GM23338 (cell line): Measurements from ENCODE around the gene TRIM39. TPM values are rescaled to one million over a fixed set of nuclear protein-coding genes. Genes with fewer than 3 reads are reported as not detected.

Experiments used
- ATAC-seq: fragments of 200-7000 bp; cut with Tn5 transposase; 3 replicates; pipeline ENCODE4 v1.9.1; 2020
- DNase-seq: peaks from one replicate; pipeline ENCODE4 v3.0.0-alpha.2; 2015; ENCODE audit warnings: low spot score
- H2AFZ ChIP-seq: fragments of 200-600 bp; sonication (generic); 2 replicates; pipeline ENCODE4 v1.8.0; 2016; ENCODE audit warnings: antibody characterized with exemption, mild to moderate bottlenecking, moderate library complexity
- H3F3A ChIP-seq: fragments of 200-600 bp; sonication (generic); replicated peaks from 2 replicates; pipeline ENCODE4 v1.8.0; 2017; ENCODE audit warnings: antibody characterized with exemption, mixed run types, low read depth
- H3K27ac ChIP-seq: fragments of 200-600 bp; sonication (generic); 2 replicates; pipeline ENCODE4 v1.6.1; 2016; ENCODE audit warnings: low read depth
- H3K27me3 ChIP-seq: fragments of 200-600 bp; sonication (generic); 2 replicates; pipeline ENCODE4 v1.8.0; 2016; ENCODE audit warnings: mild to moderate bottlenecking, mixed run types, moderate library complexity; ENCODE audit not compliant: insufficient read depth
- H3K36me3 ChIP-seq: fragments of 200-600 bp; sonication (generic); 2 replicates; pipeline ENCODE4 v1.8.0; 2016; ENCODE audit warnings: mild to moderate bottlenecking; ENCODE audit not compliant: insufficient read depth
- H3K4me1 ChIP-seq: fragments of 200-600 bp; sonication (generic); 2 replicates; pipeline ENCODE4 v1.8.0; 2016; ENCODE audit warnings: mild to moderate bottlenecking, moderate library complexity; ENCODE audit not compliant: insufficient read depth
- H3K4me2 ChIP-seq: fragments of 200-600 bp; sonication (generic); 2 replicates; pipeline ENCODE4 v1.7.1; 2017; ENCODE audit warnings: mixed run types
- H3K4me3 ChIP-seq: fragments of 200-600 bp; sonication (generic); 2 replicates; pipeline ENCODE4 v1.6.1; 2016; ENCODE audit warnings: mixed run types
- H3K79me2 ChIP-seq: fragments of 200-600 bp; sonication (generic); replicated peaks from 2 replicates; pipeline ENCODE4 v1.8.0; 2017; ENCODE audit warnings: mild to moderate bottlenecking; ENCODE audit not compliant: insufficient read depth
- H3K9me2 ChIP-seq: fragments of 200-600 bp; sonication (generic); 2 replicates; pipeline ENCODE4 v1.8.0; 2017; ENCODE audit not compliant: insufficient read depth
- H4K20me1 ChIP-seq: fragments of 200-600 bp; sonication (generic); replicated peaks from 2 replicates; pipeline ENCODE4 v1.8.0; 2017; ENCODE audit warnings: mild to moderate bottlenecking; ENCODE audit not compliant: insufficient read depth
- H3K27ac Mint-ChIP-seq: 2 replicates; pipeline ENCODE4 v1.8.0; 2020; ENCODE audit warnings: inconsistent platforms, mild to moderate bottlenecking, moderate library complexity, mixed read lengths
- H3K27me3 Mint-ChIP-seq: 3 replicates; pipeline ENCODE4 v1.8.0; 2022; ENCODE audit warnings: low read depth, mild to moderate bottlenecking, moderate library complexity, mixed read lengths, inconsistent platforms; ENCODE audit not compliant: insufficient read depth, poor library complexity
- H3K36me3 Mint-ChIP-seq: 3 replicates; pipeline ENCODE4 v1.8.0; 2021; ENCODE audit warnings: low read depth, mild to moderate bottlenecking, inconsistent platforms, moderate library complexity, mixed read lengths
- H3K4me1 Mint-ChIP-seq: 3 replicates; pipeline ENCODE4 v1.8.0; 2020; ENCODE audit warnings: mild to moderate bottlenecking, inconsistent platforms, mixed read lengths
- H3K4me3 Mint-ChIP-seq: 3 replicates; pipeline ENCODE4 v1.8.0; 2021; ENCODE audit warnings: moderate library complexity, mild to moderate bottlenecking, inconsistent platforms, mixed read lengths
- H3K9me3 Mint-ChIP-seq: 3 replicates; pipeline ENCODE4 v1.8.0; 2020; ENCODE audit warnings: moderate library complexity, mild to moderate bottlenecking, inconsistent platforms, mixed read lengths
- CREB1 ChIP-seq: fragments of 250-450 bp; sonication (Bioruptor Pico); IDR thresholded peaks from 2 replicates; pipeline ENCODE4 v1.5.0; 2020; ENCODE audit warnings: low read depth, mild to moderate bottlenecking, moderate library complexity
- EZH2phosphoT487 ChIP-seq: fragments of 200-600 bp; sonication (generic); IDR thresholded peaks from one replicate; pipeline ENCODE4 v1.8.1; 2018; ENCODE audit warnings: antibody characterized with exemption; ENCODE audit not compliant: unreplicated experiment
- JUNB ChIP-seq: IDR thresholded peaks from one replicate; pipeline ENCODE4 v1.6.1; 2016; ENCODE audit warnings: antibody characterized with exemption; ENCODE audit not compliant: unreplicated experiment
- NANOG ChIP-seq: IDR thresholded peaks from 2 replicates; pipeline ENCODE4 v1.6.1; 2016; ENCODE audit warnings: antibody characterized with exemption, borderline replicate concordance
- STAT1 ChIP-seq: IDR thresholded peaks from one replicate; pipeline ENCODE4 v1.6.1; 2016; ENCODE audit warnings: antibody characterized with exemption; ENCODE audit not compliant: unreplicated experiment
- ZNF331 ChIP-seq: fragments of 250-450 bp; sonication (Bioruptor Pico); IDR thresholded peaks from 2 replicates; pipeline ENCODE4 v1.5.0; 2020; ENCODE audit warnings: low read depth, mild to moderate bottlenecking, moderate library complexity
- polyA plus RNA-seq: library from polyadenylated mRNA; unstranded; fragments of >200 nt; fragmentation: Nextera tagmentation; extraction: Ambion mirVana; gene quantifications from 2 replicates; pipeline ENCODE4 v1.2.1, GENCODE V29; 2016
- total RNA-seq: library from RNA; depleted of rRNA; stranded (reverse); fragments of >200 nt; shearing (Covaris generic); gene quantifications from 2 replicates; pipeline ENCODE4 v1.2.3, GENCODE V29; 2014
- TF ChIP-seq, protein P1 (sequence below): IDR thresholded peaks from one replicate; pipeline ENCODE4 v1.6.1; 2018; ENCODE audit warnings: antibody characterized with exemption; ENCODE audit not compliant: unreplicated experiment
- TF ChIP-seq, protein P2 (sequence below), 2 experiments: fragments of 200-600 bp in 1 of 2; sonication (generic) in 1 of 2; conservative IDR thresholded peaks; 2 replicates each; pipeline versions ENCODE4 v1.5.1 to v1.6.1; 2016 to 2017; ENCODE audit warnings: antibody characterized with exemption in 2 of 2, low read depth in 2 of 2, mild to moderate bottlenecking in 2 of 2, moderate library complexity in 1 of 2
- TF ChIP-seq, protein P3 (sequence below): fragments of 250-450 bp; sonication (Bioruptor Pico); IDR thresholded peaks from 2 replicates; pipeline ENCODE4 v1.5.0; 2020; ENCODE audit warnings: mild to moderate bottlenecking, moderate library complexity

The TRIM39 gene
- total and polyA plus RNA-seq, 2 experiments from 2014 or later: 5.4 to 19.2 TPM

DNA sequence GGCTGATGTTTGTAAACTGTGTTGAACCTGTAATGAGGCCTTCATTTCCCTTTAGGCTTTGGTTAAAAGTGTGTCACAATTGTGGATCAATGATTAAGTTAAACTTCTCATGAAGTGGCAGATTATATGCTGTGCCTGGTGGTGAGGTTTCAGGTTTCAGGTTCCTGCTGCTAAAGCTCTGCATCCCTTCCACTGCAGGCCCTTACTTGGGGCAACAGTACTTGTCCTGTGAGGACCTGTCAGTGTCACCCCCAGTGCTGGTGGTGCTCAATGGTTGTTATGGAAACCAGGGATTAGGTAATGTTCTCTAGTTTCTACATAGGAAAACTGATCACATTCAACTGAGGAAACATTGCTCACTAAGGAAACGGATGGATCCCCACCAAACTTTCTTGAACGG, 36.7 kb downstream of the TRIM39 start:
- Histone ChIP-seq H3K79me2 (no peaks in the 10 kb centered on the region), H3K4me1 (peaks cover 2% of the 10 kb centered on the region; the same call in 1 of the 2 replicates), H2AFZ (no peak overlapping the region), H3K27ac (no peak overlapping the region), H4K20me1 (no peaks in the 10 kb centered on the region), H3K4me2 (no peak overlapping the region), H3K9me2 (no peaks in the 10 kb centered on the region), H3F3A (no peaks in the 10 kb centered on the region), H3K4me3 (no peak overlapping the region), H3K27me3 (peaks cover 22% of the 10 kb centered on the region), H3K36me3 (no peaks in the 10 kb centered on the region)
- Mint-ChIP-seq H3K9me3 (peaks cover 2% of the 10 kb centered on the region; the same call in 1 of the 3 replicates), H3K4me1 (peaks cover 2% of the 10 kb centered on the region; the same call in 1 of the 3 replicates), H3K4me3 (no peak overlapping the region), H3K36me3 (no peaks in the 10 kb centered on the region), H3K27ac (no peak overlapping the region), H3K27me3 (peaks cover 11% of the 10 kb centered on the region)
- ATAC-seq: peak; percentile 75
- TF ChIP-seq, protein P1, sequence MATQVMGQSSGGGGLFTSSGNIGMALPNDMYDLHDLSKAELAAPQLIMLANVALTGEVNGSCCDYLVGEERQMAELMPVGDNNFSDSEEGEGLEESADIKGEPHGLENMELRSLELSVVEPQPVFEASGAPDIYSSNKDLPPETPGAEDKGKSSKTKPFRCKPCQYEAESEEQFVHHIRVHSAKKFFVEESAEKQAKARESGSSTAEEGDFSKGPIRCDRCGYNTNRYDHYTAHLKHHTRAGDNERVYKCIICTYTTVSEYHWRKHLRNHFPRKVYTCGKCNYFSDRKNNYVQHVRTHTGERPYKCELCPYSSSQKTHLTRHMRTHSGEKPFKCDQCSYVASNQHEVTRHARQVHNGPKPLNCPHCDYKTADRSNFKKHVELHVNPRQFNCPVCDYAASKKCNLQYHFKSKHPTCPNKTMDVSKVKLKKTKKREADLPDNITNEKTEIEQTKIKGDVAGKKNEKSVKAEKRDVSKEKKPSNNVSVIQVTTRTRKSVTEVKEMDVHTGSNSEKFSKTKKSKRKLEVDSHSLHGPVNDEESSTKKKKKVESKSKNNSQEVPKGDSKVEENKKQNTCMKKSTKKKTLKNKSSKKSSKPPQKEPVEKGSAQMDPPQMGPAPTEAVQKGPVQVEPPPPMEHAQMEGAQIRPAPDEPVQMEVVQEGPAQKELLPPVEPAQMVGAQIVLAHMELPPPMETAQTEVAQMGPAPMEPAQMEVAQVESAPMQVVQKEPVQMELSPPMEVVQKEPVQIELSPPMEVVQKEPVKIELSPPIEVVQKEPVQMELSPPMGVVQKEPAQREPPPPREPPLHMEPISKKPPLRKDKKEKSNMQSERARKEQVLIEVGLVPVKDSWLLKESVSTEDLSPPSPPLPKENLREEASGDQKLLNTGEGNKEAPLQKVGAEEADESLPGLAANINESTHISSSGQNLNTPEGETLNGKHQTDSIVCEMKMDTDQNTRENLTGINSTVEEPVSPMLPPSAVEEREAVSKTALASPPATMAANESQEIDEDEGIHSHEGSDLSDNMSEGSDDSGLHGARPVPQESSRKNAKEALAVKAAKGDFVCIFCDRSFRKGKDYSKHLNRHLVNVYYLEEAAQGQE: no peak
- TF ChIP-seq ZNF331 (no peak), NANOG (no peak), CREB1 (CRISPR knock-in tag) (no peak), JUNB (no peak), STAT1 (no peak), EZH2phosphoT487 (no peak)
- TF ChIP-seq, protein P2, sequence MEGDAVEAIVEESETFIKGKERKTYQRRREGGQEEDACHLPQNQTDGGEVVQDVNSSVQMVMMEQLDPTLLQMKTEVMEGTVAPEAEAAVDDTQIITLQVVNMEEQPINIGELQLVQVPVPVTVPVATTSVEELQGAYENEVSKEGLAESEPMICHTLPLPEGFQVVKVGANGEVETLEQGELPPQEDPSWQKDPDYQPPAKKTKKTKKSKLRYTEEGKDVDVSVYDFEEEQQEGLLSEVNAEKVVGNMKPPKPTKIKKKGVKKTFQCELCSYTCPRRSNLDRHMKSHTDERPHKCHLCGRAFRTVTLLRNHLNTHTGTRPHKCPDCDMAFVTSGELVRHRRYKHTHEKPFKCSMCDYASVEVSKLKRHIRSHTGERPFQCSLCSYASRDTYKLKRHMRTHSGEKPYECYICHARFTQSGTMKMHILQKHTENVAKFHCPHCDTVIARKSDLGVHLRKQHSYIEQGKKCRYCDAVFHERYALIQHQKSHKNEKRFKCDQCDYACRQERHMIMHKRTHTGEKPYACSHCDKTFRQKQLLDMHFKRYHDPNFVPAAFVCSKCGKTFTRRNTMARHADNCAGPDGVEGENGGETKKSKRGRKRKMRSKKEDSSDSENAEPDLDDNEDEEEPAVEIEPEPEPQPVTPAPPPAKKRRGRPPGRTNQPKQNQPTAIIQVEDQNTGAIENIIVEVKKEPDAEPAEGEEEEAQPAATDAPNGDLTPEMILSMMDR (conservative IDR thresholded peaks at IDR 0.05; ENCODE audit: low read depth in 2 of 2): no peak
- TF ChIP-seq, protein P3, sequence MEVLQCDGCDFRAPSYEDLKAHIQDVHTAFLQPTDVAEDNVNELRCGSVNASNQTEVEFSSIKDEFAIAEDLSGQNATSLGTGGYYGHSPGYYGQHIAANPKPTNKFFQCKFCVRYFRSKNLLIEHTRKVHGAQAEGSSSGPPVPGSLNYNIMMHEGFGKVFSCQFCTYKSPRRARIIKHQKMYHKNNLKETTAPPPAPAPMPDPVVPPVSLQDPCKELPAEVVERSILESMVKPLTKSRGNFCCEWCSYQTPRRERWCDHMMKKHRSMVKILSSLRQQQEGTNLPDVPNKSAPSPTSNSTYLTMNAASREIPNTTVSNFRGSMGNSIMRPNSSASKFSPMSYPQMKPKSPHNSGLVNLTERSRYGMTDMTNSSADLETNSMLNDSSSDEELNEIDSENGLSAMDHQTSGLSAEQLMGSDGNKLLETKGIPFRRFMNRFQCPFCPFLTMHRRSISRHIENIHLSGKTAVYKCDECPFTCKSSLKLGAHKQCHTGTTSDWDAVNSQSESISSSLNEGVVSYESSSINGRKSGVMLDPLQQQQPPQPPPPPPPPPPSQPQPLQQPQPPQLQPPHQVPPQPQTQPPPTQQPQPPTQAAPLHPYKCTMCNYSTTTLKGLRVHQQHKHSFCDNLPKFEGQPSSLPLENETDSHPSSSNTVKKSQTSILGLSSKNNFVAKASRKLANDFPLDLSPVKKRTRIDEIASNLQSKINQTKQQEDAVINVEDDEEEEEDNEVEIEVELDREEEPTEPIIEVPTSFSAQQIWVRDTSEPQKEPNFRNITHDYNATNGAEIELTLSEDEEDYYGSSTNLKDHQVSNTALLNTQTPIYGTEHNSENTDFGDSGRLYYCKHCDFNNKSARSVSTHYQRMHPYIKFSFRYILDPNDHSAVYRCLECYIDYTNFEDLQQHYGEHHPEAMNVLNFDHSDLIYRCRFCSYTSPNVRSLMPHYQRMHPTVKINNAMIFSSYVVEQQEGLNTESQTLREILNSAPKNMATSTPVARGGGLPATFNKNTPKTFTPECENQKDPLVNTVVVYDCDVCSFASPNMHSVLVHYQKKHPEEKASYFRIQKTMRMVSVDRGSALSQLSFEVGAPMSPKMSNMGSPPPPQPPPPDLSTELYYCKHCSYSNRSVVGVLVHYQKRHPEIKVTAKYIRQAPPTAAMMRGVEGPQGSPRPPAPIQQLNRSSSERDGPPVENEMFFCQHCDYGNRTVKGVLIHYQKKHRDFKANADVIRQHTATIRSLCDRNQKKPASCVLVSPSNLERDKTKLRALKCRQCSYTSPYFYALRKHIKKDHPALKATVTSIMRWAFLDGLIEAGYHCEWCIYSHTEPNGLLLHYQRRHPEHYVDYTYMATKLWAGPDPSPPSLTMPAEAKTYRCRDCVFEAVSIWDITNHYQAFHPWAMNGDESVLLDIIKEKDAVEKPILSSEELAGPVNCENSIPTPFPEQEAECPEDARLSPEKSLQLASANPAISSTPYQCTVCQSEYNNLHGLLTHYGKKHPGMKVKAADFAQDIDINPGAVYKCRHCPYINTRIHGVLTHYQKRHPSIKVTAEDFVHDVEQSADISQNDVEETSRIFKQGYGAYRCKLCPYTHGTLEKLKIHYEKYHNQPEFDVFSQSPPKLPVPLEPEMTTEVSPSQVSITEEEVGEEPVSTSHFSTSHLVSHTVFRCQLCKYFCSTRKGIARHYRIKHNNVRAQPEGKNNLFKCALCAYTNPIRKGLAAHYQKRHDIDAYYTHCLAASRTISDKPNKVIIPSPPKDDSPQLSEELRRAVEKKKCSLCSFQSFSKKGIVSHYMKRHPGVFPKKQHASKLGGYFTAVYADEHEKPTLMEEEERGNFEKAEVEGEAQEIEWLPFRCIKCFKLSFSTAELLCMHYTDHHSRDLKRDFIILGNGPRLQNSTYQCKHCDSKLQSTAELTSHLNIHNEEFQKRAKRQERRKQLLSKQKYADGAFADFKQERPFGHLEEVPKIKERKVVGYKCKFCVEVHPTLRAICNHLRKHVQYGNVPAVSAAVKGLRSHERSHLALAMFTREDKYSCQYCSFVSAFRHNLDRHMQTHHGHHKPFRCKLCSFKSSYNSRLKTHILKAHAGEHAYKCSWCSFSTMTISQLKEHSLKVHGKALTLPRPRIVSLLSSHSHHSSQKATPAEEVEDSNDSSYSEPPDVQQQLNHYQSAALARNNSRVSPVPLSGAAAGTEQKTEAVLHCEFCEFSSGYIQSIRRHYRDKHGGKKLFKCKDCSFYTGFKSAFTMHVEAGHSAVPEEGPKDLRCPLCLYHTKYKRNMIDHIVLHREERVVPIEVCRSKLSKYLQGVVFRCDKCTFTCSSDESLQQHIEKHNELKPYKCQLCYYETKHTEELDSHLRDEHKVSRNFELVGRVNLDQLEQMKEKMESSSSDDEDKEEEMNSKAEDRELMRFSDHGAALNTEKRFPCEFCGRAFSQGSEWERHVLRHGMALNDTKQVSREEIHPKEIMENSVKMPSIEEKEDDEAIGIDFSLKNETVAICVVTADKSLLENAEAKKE (CRISPR knock-in tag): no peak
- peak; percentile 20 for DNase-seq
